MCF 10A (cell line): ENCODE measurements around the gene CBY1. TPM values are rescaled to one million over a fixed set of nuclear protein-coding genes. Genes with fewer than 3 reads are reported as not detected.

ENCODE experiments used
- BruUV-seq: library from RNA; stranded (reverse); fragments of 400-500 nt; replicated peaks from 2 replicates; lab custom pipeline; 2021; lab: Mats Ljungman, UMichigan
- CTCF ChIA-PET: fragments of 300-600 bp; sonication (Branson Sonifier 250); formaldehyde crosslinking; extraction: SDS; loops from one replicate; lab custom pipeline; 2021; ENCODE audit warnings: antibody characterized with exemption, inconsistent platforms; lab: Yijun Ruan, JAX
- POLR2A ChIA-PET: fragments of 300-600, 350-650 bp; sonication (Branson Sonifier 250); formaldehyde crosslinking; extraction: SDS; loops from one replicate; lab custom pipeline; 2020; ENCODE audit warnings: antibody characterized with exemption, inconsistent platforms; lab: Yijun Ruan, JAX
- DNase-seq: peaks from one replicate; pipeline ENCODE4 v3.0.0-alpha.2; 2018; ENCODE audit not compliant: unreplicated experiment
- H3K27ac Mint-ChIP-seq: one replicate; pipeline ENCODE4 v1.8.0; 2022; ENCODE audit warnings: mild to moderate bottlenecking, low read depth, mixed read lengths; ENCODE audit not compliant: unreplicated experiment
- H3K27me3 Mint-ChIP-seq: one replicate; pipeline ENCODE4 v1.8.0; 2022; ENCODE audit warnings: mixed read lengths; ENCODE audit not compliant: insufficient read depth, unreplicated experiment
- H3K36me3 Mint-ChIP-seq: one replicate; pipeline ENCODE4 v1.8.0; 2022; ENCODE audit warnings: mild to moderate bottlenecking, moderate library complexity, mixed read lengths; ENCODE audit not compliant: insufficient read depth, unreplicated experiment
- H3K4me1 Mint-ChIP-seq: one replicate; pipeline ENCODE4 v1.8.0; 2022; ENCODE audit warnings: mixed read lengths; ENCODE audit not compliant: insufficient read depth, unreplicated experiment
- H3K4me3 Mint-ChIP-seq: one replicate; pipeline ENCODE4 v1.8.0; 2022; ENCODE audit warnings: mild to moderate bottlenecking, moderate library complexity, mixed read lengths; ENCODE audit not compliant: unreplicated experiment
- H3K9me3 Mint-ChIP-seq: one replicate; pipeline ENCODE4 v1.8.0; 2022; ENCODE audit warnings: mixed read lengths; ENCODE audit not compliant: unreplicated experiment
- intact Hi-C: fragments of 100-400 bp; cut with micrococcal nuclease; formaldehyde crosslinking; loops from 2 replicates; pipeline ENCODE4 v1.14.1; 2022
- total RNA-seq: library from RNA; stranded (reverse); gene quantifications from 2 replicates; pipeline ENCODE4 v1.2.3, GENCODE V29; 2022
- TF ChIP-seq, protein P1 (sequence below): fragments of 200-600 bp; IDR thresholded peaks from one replicate; pipeline ENCODE4 v1.8.0; 2022; ENCODE audit warnings: antibody characterized with exemption, mild to moderate bottlenecking; ENCODE audit not compliant: unreplicated experiment

Gene CBY1
- total RNA-seq, 1 experiment from 2014 or later: 40.6 TPM

DNA sequence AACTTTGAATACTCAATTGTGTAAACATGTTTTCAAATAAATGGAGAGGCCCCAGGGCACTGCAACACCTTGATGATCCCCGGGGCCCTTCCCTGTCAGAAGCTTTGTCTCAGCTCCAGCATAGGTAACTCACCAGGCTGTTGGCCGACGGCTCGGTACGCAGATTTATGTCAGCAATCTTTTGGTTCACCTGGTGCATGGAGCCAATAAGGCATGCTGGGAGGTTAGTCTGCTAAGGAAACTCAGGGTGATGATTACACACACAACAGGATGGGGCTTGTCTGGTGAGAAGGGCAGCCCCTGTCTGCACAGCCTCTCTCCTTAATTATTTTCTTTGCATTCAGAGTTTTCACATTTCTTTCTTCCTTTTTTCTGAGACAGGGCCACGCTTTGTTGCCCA lies 11.0 kb upstream of the CBY1 start:
- Mint-ChIP-seq H3K27me3 (no peaks in the 10 kb centered on the region), H3K36me3 (peaks cover 26% of the 10 kb centered on the region), H3K4me1 (no peaks in the 10 kb centered on the region), H3K9me3 (no peaks in the 10 kb centered on the region), H3K27ac (no peak overlapping the region), H3K4me3 (no peak overlapping the region)
- no TSS peak for BruUV-seq
- no peak for DNase-seq
- intact Hi-C loops: no loop called here
- ChIA-PET CTCF (interaction anchor here (0.5 to 0.6 kb wide), 2 partner anchors 94 to 453 kb away, joined by 3 to 4 read pairs; no protein-coding TSS in a partner anchor), POLR2A (interaction anchor here (0.7 to 1.0 kb wide), 2 partner anchors 9 to 37 kb away, joined by 3 to 4 read pairs; partner anchors contain the start of gene TOMM22)
- TF ChIP-seq, protein P1, sequence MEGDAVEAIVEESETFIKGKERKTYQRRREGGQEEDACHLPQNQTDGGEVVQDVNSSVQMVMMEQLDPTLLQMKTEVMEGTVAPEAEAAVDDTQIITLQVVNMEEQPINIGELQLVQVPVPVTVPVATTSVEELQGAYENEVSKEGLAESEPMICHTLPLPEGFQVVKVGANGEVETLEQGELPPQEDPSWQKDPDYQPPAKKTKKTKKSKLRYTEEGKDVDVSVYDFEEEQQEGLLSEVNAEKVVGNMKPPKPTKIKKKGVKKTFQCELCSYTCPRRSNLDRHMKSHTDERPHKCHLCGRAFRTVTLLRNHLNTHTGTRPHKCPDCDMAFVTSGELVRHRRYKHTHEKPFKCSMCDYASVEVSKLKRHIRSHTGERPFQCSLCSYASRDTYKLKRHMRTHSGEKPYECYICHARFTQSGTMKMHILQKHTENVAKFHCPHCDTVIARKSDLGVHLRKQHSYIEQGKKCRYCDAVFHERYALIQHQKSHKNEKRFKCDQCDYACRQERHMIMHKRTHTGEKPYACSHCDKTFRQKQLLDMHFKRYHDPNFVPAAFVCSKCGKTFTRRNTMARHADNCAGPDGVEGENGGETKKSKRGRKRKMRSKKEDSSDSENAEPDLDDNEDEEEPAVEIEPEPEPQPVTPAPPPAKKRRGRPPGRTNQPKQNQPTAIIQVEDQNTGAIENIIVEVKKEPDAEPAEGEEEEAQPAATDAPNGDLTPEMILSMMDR: no peak

DNA sequence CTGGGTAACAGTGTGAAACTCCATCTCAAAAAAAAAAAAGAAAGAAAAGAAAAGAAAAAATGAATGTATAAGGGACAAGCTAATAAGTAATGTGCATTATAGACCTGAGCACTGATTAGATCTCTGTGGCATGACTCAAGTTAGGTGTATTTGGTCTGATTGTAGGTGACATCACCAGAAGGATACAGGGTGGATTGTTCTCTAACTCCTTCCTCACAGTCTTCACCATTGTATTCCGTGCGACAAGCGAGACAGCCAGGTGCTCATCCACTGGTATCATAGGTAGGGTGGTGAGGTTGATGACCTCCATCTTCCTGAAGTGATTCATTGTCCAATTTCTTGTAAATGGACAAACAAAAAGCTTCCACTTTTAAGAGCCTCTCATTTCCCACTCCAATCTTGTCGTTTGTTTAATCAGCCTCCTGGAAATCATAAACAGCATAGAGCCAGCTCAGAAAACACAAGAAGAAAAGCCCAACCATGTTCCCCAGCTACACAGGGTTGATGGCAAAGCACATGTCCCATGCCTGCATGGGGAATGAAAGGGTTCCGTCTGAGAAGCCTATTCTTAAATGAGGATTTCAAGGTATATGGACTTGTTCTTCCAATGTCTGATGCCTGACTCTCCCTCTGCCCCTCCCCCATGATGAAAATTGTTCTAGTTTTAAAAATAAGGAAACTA lies 6.5 kb upstream of the CBY1 start:
- TF ChIP-seq, protein P1: no peak
- ChIA-PET POLR2A (no interaction called here), CTCF (interaction anchor here (0.6 kb wide), 1 partner anchor 32 kb away, joined by 3 read pairs; the partner anchor contains the start of gene TOMM22)
- no peak for DNase-seq
- peaks cover 16% of the 10 kb centered on the region for H3K36me3 Mint-ChIP-seq
- no peak overlapping the region for H3K27ac Mint-ChIP-seq
- intact Hi-C loops: loop anchor here (10.0 kb wide), 1 partner anchor 145 kb away; the partner anchor contains the start of gene DDX17
- no peaks in the 10 kb centered on the region for H3K27me3 Mint-ChIP-seq
- no TSS peak for BruUV-seq
- no peaks in the 10 kb centered on the region for H3K4me1 Mint-ChIP-seq
- no peak overlapping the region for H3K4me3 Mint-ChIP-seq
- H3K9me3 Mint-ChIP-seq: no peaks in the 10 kb centered on the region

DNA sequence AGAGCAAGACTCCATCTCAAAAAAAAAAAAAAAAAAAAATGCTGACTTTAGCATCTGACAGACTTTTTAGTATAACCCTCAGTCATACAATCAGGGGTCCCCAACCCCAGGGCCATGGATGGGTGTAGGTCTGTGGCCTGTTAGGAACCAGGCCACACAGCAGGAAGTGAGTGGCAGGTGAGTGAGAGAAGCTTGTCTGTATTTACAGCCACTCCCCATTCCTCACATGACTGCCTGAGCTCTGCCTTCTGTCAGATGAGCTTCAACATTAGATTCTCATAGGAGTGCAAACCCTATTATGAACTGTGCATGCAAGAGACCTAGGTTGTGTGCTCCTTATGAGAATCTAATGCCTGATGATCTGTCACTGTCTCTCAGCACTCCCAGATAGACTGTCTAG lies 3.6 kb upstream of the CBY1 start:
- Mint-ChIP-seq H3K27ac (no peak overlapping the region), H3K9me3 (no peaks in the 10 kb centered on the region), H3K4me1 (no peaks in the 10 kb centered on the region), H3K36me3 (peaks cover 15% of the 10 kb centered on the region), H3K27me3 (no peaks in the 10 kb centered on the region), H3K4me3 (no peak overlapping the region)
- POLR2A ChIA-PET: interaction anchor here (0.5 to 1.3 kb wide), 3 partner anchors 29 to 150 kb away, joined by 3 to 5 read pairs (median 3); partner anchors contain the start of gene TOMM22
- intact Hi-C loops: loop anchor here (10.0 kb wide), 1 partner anchor 148 kb away; the partner anchor contains the start of gene DDX17
- BruUV-seq: no TSS peak
- CTCF ChIA-PET: interaction anchor here (0.6 kb wide), 1 partner anchor 117 kb away, joined by 3 read pairs; no protein-coding TSS in a partner anchor
- DNase-seq: no peak
- TF ChIP-seq, protein P1: no peak

DNA sequence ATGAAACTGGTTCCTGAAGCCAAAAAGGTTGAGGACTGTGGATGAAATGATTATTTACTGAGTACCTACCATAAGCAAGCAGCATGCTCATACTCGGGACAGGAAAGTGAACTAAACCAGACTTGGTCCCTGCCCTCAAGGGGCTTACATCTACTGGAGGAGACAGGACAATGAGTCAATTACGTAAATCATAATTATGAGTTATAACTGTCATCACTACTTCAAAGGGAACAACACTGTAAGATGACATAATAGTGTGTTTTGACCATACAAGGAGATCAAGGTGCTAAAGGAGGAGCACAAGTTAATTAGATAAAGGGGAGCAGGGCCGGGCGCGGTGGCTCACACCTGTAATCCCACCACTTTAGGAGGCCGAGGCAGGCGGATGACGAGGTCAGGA lies 2.7 kb upstream of the CBY1 start:
- H3K9me3 Mint-ChIP-seq: no peaks in the 10 kb centered on the region
- intact Hi-C loops: loop anchor here (10.0 kb wide), 1 partner anchor 149 kb away; the partner anchor contains the start of gene DDX17
- no TSS peak for BruUV-seq
- CTCF ChIA-PET: interaction anchor here (0.6 kb wide), 1 partner anchor 24 kb away, joined by 4 read pairs; no protein-coding TSS in a partner anchor
- TF ChIP-seq, protein P1: no peak
- peaks cover 15% of the 10 kb centered on the region for H3K36me3 Mint-ChIP-seq
- POLR2A ChIA-PET: no interaction called here
- H3K4me3 Mint-ChIP-seq: no peak overlapping the region
- no peak for DNase-seq
- H3K27me3 Mint-ChIP-seq: no peaks in the 10 kb centered on the region
- H3K4me1 Mint-ChIP-seq: no peaks in the 10 kb centered on the region
- H3K27ac Mint-ChIP-seq: no peak overlapping the region
